SHP77 (cell line): ENCODE measurements around the gene TMEM59.
"Not testable (repeated sequence)": the region's sequence is repeated elsewhere in the genome, so short reads cannot be mapped to it uniquely, and the experiment has no call there.

ENCODE experiments used
- DNase-seq, 2 experiments: peaks; one replicate each; lab custom pipeline; 2025; lab: John Stamatoyannopoulos, UW

Gene TMEM59

DNA sequence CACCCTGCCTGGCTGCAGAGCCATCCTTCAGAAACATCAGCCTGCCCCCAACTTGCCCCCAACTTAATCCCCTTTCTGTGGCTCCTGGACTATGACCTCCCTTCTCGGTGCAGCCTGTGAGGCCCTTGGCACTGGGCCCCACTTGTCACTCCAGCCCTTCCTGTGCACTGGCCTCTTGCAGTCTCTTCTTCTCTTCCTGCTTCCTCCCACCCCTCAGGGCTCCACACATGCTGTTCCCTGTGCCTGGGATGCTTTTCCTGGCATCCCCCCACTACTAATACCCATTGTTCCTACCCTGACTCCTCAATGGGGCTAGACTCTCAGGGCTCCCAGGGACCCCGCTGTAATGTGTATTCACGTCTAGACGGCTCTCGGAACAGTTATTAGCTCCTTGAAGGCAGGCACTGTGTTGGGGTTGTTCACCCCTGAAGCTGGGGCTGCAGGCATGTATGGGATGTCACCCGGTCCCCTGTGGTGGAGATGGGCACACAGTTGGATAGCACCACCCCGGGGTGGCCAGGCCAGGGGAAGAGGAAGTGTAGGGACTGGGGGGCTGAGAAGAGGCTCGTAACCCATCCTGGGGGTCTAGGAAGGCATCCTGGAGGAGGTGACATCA is 39.5 kb downstream of the TMEM59 start:
- DNase-seq: no peak

GRCh38 chr1:54012863-54013262 is 40.1 kb downstream of the TMEM59 start:
- DNase-seq: peak in 1 of 2 experiments; percentile 51

- DNase-seq: no peak
Observed at GRCh38 chr1:54012008-54012325, 41.0 kb downstream of the TMEM59 start.

DNA sequence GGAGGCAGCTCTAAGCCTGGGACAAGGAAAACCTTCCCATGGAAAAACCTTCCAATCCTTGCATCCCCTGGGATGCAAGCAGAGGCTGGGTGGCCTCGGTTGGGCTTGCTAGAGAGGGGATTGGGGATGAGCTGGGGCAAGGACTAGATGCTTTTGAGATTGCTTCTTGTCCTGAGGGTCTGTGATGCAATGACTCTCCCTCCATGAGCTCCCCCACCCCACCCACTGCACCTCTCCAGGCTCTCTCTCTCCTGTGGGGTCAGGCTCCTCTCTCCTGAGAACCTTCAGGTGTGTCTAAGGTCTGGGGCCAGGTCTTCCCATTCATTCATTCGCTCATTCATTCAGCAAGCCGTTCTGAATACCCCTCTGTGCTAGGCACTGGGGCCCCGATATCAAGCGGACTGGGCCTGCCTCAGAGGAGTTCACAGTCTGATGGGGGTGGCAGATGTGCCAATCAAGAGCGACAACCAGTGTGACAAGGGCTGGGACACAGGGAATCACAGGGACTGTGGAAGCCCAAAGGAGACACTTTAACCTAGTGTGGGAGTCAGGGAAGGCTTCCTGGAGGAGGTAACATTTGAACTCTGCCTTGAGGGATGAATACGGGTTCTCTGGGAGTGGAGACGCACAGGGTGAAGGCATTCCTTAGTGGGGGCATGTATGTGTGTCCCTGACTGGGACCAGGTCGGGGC is 41.5 kb downstream of the TMEM59 start:
- no peak for DNase-seq

GRCh38 chr1:54010415-54011117 is 42.4 kb downstream of the TMEM59 start:
- no peak for DNase-seq

GRCh38 chr1:54009406-54009805 is 43.6 kb downstream of the TMEM59 start:
- no peak for DNase-seq

DNA sequence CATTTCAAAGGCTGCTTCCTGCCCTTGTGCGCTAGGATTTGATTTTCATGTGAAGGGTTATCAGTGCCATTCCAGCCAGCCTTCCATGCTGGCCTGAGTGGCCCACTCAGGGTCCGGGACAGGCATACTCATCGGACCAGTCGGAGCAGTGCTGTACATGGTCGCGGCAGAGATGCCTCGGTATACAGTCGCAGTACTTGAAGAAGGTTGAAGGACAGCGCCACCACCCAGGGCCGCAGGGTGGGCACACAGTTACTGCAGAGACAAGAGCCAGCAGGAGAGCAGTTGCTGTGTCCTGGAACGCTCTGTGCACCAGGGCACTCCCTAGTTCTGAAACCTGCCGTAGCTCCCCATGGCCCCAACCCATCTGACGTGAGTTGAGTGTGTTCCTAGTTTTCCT is 44.1 kb downstream of the TMEM59 start:
- no peak for DNase-seq

DNA sequence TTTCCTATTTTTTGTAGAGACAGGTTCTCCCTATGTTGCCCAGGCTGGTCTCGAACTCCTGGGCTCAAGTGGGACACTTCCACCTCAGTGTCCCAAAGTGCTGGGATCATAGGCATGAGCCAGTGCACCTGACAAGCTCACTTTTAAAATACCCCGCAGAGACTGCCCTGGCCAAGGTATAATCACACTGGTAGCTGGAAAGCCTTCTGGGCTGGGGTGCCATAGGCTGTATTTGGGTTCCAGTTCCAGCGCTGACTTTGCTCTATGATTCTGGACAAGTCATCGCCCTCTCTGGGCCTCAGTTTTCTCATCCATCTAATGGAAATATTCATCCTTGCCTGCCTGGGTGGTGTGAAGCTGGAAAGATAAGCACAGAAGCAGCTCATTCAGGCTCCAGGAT is 45.4 kb downstream of the TMEM59 start:
- no peak for DNase-seq

DNA sequence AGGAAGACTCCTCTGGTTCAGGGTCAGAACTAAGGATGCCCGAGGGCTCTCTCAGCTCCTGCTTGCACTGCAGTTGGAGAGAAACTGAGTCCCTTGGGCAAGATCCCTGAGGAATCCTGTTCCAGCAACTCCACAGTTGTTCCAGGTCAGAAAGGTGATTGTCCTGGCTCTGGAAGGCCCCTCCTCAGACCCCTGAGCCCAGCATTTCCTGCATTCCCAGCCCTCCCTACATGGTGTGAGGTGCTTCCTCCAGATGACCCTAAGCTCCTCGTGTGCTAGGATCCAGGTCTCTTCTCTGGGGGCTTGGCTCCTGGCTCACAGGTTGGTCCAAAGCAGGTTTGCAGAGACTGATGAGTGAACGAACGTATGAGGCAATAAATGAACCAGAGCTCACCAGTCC is 46.5 kb downstream of the TMEM59 start:
- DNase-seq: no peak

GRCh38 chr1:54004481-54005049 is 48.4 kb downstream of the TMEM59 start:
- DNase-seq: no peak

- not testable (repeated sequence) for DNase-seq
Observed at GRCh38 chr1:54003750-54004480, 49.1 kb downstream of the TMEM59 start.

GRCh38 chr1:54003249-54003646 is 49.8 kb downstream of the TMEM59 start:
- no peak for DNase-seq

DNA sequence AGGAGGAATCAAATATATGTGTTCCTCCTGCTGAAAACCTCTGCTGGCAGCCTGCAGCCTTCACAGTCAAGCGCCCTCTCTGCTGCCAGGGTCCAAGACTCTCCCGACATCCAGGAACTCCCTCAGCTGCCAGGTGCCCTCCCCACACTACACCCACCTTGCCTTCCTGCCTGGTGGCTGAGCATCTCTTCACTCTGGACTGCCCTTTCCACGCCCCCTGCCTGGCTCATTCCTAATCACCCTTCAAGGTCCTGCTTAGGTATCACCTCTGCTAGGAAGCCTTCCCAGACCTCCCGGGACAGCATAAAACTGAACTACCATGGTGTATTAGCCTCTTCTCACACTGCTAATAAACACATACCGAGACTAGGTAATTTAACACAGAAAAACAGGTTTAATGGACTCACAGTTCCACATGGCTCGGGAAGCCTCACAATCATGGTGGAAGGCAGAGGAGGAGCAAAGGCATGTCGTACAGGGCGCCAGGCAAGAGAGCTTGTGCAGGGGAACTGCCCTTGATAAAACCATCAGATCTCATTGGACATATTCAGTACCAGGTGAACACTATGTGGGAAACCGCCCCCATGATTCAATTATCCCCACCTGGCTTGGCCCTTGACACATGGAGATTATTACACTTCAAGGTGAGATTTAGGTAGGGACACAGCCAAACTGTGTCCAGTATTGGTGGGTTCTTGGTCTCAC is 50.3 kb downstream of the TMEM59 start:
- no peak for DNase-seq

DNA sequence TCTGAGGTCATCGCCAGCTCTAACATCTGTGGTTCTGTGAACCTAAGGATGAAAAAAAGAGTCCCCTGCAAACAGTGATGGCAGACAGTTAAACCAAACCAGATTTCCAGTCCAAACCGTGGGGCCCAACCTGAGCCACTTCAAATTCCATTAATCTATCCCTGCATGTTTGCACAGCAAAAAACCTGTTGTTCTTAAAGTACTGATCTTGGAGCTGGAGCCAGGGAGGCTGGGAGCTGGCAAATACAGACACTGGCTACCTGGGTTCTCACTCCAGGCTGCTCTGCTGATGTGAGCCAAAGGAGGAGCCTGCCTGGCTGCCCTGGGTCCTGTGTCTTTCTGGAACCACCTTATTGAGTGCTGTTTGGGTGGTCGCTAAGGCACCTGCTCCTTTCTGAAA is 51.4 kb downstream of the TMEM59 start:
- peak; percentile 51 to 56 for DNase-seq

DNA sequence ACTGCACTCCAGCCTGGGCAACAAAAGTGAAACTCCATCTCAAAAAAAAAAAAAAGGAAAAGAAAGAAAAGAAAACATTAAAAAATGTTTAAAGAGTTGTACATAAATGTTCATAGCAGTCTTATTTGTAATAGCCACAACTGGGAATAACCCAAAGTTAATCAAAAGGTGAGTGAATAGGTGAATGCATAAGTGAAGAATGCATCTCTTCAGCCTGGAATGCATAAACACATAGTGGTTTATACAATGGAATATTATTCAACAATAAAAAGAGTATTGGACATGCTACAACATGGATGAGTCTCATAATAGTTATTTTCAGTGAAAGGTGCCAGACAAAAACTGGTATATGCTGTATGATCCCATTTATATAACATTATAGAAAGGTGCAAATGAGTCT is 53.1 kb downstream of the TMEM59 start:
- no peak for DNase-seq

DNA sequence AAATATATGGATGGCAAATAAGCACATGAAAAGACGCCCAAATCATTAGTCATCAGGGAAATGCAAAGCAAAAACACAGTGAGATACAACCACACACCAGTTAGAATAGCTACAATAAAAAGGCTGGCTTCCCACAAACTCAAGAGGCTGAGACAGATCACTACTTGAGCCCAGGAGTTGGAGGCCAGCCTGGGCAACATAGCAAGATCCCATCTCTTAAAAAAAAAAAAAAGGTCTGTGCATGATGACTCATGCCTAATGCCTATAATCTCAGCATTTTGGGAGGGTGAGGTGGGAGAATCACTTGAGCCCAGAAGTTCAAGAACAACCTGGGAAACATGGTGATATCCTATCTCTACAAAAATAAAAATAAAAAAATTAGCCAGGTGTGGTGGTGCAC is 54.8 kb downstream of the TMEM59 start:
- DNase-seq: no peak

- DNase-seq: no peak
Observed at GRCh38 chr1:53995683-53996082, 57.3 kb downstream of the TMEM59 start.

DNA sequence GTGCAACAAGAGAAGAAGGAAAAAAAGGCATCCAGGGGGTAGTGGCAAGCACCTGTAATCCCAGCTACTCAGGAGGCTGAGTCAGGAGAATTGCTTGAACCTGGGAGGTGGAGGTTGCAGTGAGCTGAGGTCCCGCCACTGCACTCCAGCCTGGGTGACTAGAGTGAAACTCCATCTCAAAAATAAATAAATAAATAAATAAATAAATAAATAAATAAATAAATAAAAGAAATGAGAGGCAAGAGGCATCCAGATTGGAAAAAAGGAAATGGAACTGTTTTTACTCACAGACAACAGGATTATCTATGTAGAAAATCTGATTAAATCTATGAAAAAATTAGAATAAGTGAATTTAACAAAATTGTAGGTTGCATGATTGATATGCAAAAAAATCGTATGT is 58.5 kb downstream of the TMEM59 start:
- DNase-seq: not testable (repeated sequence)

DNA sequence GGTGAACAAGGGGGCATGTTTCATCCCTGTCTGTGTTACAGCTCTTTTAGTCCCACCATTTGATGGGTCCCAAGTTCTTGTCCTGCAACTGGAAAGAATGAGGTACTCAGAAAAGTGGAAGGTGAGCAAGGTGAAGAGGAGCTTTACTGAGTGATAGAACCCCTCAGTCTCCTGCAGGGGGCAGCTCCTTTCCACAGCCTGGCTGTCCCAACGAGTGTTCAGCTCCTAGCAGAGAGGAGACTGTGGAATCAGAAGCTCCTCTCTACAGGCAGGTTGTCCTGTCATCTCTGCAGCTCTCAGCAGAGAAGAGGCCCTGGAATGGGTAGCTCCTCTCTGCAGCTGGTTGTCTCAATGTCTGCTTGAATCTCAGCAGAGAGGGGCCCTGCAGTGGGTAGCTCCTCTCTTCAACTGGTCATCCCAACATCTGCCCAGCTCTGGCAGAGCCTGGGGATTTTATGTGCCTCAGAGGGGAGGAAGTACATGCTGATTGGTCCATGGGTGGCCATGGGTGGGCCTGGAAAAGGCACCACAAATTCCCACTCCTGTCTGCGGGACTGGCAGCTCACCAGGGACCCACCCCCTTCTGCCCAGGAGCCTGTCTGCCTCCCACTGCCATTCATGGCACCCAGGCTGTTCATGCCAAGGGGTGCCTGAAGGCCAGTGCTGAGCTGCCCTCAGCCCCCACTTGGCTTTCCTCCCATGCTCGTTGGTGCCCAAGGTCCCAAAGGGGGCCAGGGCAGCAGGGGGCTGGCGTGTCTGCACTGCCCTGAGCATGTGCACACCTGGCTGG is 60.7 kb downstream of the TMEM59 start:
- peak in 1 of 2 experiments; percentile 11 for DNase-seq

- no peak for DNase-seq
Observed at GRCh38 chr1:53987880-53988279, 65.1 kb downstream of the TMEM59 start.

- no peak for DNase-seq
Observed at GRCh38 chr1:53986458-53986857, 66.5 kb downstream of the TMEM59 start.
